Kidney (tissue), 14 donors: ENCODE data around the gene HHATL. TPM values are rescaled to one million over a fixed set of nuclear protein-coding genes. Genes with fewer than 3 reads are reported as not detected.

Experiments
- DNase-seq, 5 donors: peaks; one replicate each; pipeline ENCODE4 v3.0.0-alpha.2; 2013 to 2020
- FAIRE-seq: peaks from 2 replicates; lab custom pipeline; 2012; peaks lifted over from hg19 to GRCh38; lab: Jason Lieb, UNC
- H3K27ac ChIP-seq, 2 donors: one replicate each; pipeline ENCODE4 v1.7.0; 2013; ENCODE audit warnings: low read depth in 2 of 2, low read length in 2 of 2, inconsistent platforms in 1 of 2
- H3K27me3 ChIP-seq: one replicate; pipeline ENCODE4 v1.7.1; 2013; ENCODE audit warnings: low read length, inconsistent platforms; ENCODE audit not compliant: control insufficient read depth, insufficient read depth
- H3K36me3 ChIP-seq, 3 donors: one replicate each; pipeline versions ENCODE4 v1.7.0 to v1.7.1; 2013; ENCODE audit warnings: low read length in 3 of 3, control low read depth in 1 of 3, inconsistent platforms in 1 of 3; ENCODE audit not compliant: insufficient read depth in 3 of 3, control insufficient read depth in 2 of 3
- H3K4me1 ChIP-seq, 3 donors: one replicate each; pipeline versions ENCODE4 v1.7.0 to v1.7.1; 2013; ENCODE audit warnings: low read length in 3 of 3, inconsistent platforms in 1 of 3, low read depth in 1 of 3; ENCODE audit not compliant: control insufficient read depth in 2 of 3, insufficient read depth in 2 of 3
- H3K4me3 ChIP-seq, 3 donors: one replicate each; pipeline versions ENCODE4 v1.7.0 to v1.8.1; 2013; ENCODE audit warnings: low read length in 3 of 3, control low read depth in 1 of 3, inconsistent platforms in 1 of 3
- H3K9ac ChIP-seq, 3 donors: one replicate each; pipeline versions ENCODE4 v1.7.0 to v1.7.1; 2013; ENCODE audit warnings: low read length in 3 of 3, control low read depth in 1 of 3, inconsistent platforms in 1 of 3
- H3K9me3 ChIP-seq, 3 donors: one replicate each; pipeline versions ENCODE4 v1.7.0 to v1.7.1; 2013; ENCODE audit warnings: low read length in 3 of 3, control low read depth in 1 of 3, inconsistent platforms in 1 of 3; ENCODE audit not compliant: control insufficient read depth in 2 of 3, insufficient read depth in 1 of 3
- intact Hi-C: fragments of 100-400 bp; cut with DNase I; formaldehyde crosslinking; loops from one replicate; pipeline ENCODE4 v1.11.1; 2022
- polyA plus RNA-seq: library from polyadenylated mRNA; stranded (reverse); fragments of 350-450 nt; fragmentation: Illumina TruSeq; extraction: RNeasy Lipid Tissue Mini Kit (QIAGEN cat#74804); gene quantifications from one replicate; pipeline ENCODE4 v1.2.3, GENCODE V29; 2014; ENCODE audit warnings: low read depth, low replicate concordance; ENCODE audit not compliant: insufficient read depth
- total RNA-seq: library from RNA; stranded (reverse); fragmentation: NEBNext Ultra II Directional; extraction: Animal tissue kit (Norgen Biotek cat#: 25700); gene quantifications from one replicate; pipeline ENCODE4 v1.2.1, GENCODE V29; 2021
- TF ChIP-seq, protein P1 (sequence below): IDR thresholded peaks from 3 replicates; pipeline ENCODE4 v1.5.1; 2012; ENCODE audit warnings: mild to moderate bottlenecking, moderate library complexity, borderline replicate concordance; ENCODE audit not compliant: insufficient read depth; ENCODE audit errors: extremely low read depth
- donor health status: control.
- donor health status: control.
- donor health status: control.
- donor health status: control.
- donor health status: control.
- donor health status: DM: yes; HTN: yes; CAD: no.
- donor health status: Normal renal cell carcinoma (clear cell type).

HHATL gene
- total and polyA plus RNA-seq, 2 donors from 2014 or later, result not detected

DNA sequence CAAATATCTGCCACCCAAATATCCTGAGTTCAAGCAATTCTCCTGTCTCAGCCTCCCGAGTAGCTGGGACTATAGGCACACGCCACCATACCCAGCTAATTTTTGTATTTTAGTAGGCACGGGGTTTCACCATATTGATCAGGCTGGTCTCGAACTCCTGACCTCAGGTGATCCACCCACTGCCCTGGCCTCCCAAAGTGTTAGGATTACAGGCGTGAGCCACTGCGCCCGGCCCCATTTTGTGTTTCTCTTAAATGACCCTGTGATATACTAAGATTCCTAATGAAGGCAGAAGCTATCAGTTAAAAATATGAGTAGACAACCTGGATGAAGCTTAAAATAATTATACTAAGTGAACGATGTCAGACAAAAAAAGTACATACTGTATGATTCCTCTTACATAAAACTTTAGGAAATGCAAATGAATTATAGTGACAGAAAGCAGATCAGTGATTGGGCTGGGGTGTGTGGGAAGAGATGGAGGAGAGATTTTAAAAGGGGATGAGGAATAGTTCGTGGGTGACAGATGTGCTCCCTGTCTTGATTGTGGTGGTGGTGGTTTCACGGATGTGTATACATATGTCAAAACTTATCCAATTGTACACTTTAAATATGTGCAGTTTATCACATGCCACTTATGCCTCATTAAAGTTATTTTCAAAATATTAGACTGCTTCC is 21.1 kb downstream of the HHATL start:
- Histone ChIP-seq H3K4me3 (no peak overlapping the region), H3K27ac (no peak overlapping the region), H3K36me3 (no peaks in the 10 kb centered on the region), H3K9me3 (peaks cover 0 to 3% (median 0%) of the 10 kb centered on the region in 3 donors), H3K27me3 (peaks cover 8% of the 10 kb centered on the region), H3K9ac (no peak overlapping the region), H3K4me1 (peaks cover 0 to 4% (median 0%) of the 10 kb centered on the region in 3 donors)
- no peak for DNase-seq
- intact Hi-C loops, result no loop called here
- no peak for FAIRE-seq
- TF ChIP-seq, protein P1, sequence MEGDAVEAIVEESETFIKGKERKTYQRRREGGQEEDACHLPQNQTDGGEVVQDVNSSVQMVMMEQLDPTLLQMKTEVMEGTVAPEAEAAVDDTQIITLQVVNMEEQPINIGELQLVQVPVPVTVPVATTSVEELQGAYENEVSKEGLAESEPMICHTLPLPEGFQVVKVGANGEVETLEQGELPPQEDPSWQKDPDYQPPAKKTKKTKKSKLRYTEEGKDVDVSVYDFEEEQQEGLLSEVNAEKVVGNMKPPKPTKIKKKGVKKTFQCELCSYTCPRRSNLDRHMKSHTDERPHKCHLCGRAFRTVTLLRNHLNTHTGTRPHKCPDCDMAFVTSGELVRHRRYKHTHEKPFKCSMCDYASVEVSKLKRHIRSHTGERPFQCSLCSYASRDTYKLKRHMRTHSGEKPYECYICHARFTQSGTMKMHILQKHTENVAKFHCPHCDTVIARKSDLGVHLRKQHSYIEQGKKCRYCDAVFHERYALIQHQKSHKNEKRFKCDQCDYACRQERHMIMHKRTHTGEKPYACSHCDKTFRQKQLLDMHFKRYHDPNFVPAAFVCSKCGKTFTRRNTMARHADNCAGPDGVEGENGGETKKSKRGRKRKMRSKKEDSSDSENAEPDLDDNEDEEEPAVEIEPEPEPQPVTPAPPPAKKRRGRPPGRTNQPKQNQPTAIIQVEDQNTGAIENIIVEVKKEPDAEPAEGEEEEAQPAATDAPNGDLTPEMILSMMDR, result no peak

DNA sequence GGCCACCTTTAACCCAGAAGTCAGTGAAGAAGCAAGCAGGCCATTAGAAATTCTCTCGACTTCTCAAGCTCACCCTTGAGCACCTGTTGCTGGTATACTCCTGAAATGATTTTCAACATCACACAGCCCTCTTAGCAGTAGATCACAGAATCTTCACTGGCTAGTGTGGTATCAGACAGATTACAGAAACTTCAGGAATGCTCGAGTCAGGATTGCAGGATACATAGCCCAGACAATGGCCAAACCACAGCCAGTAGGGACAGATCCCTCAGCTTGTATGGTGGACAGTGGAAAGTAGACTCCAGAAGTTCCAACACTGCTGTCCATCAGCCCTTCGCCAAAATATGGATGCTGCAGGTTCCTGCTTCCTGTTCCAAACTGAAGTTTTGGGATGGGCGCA is 21.8 kb downstream of the HHATL start:
- peaks cover 0 to 3% (median 0%) of the 10 kb centered on the region in 3 donors for H3K9me3 ChIP-seq
- no peak overlapping the region for H3K4me3 ChIP-seq
- TF ChIP-seq, protein P1, result no peak
- no peak for DNase-seq
- no peak overlapping the region for H3K27ac ChIP-seq
- H3K27me3 ChIP-seq, result peaks cover 1% of the 10 kb centered on the region
- H3K4me1 ChIP-seq, result peaks cover 0 to 2% (median 0%) of the 10 kb centered on the region in 3 donors
- H3K36me3 ChIP-seq, result no peaks in the 10 kb centered on the region
- H3K9ac ChIP-seq, result no peak overlapping the region
- intact Hi-C loops, result no loop called here
- no peak for FAIRE-seq

DNA sequence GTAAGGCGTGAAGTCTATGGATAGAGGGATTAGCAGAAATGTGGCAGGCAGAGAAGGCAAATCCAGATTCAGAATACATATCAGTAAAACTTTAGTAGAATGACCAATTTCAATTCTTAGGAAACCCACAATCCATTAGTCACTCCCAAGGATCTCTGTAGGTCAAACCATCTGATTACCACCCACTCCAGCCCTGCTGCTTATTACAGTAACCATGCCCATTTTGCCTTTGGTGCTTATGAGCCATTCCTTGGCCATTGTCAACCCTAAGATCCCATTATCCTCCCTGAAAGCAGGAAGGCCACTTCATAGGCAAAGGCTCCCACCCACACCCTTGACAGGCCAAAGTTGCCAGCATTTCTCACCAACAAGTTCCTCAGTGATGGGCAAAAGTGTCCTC is 22.3 kb downstream of the HHATL start:
- intact Hi-C loops, result no loop called here
- no peak overlapping the region for H3K9ac ChIP-seq
- TF ChIP-seq, protein P1, result no peak
- H3K27ac ChIP-seq, result no peak overlapping the region
- DNase-seq (no peak), FAIRE-seq (no peak)
- no peaks in the 10 kb centered on the region for H3K36me3 ChIP-seq
- no peak overlapping the region for H3K4me3 ChIP-seq
- no peaks in the 10 kb centered on the region for H3K27me3 ChIP-seq
- peaks cover 0 to 3% (median 0%) of the 10 kb centered on the region in 3 donors for H3K9me3 ChIP-seq
- no peaks in the 10 kb centered on the region for H3K4me1 ChIP-seq
